HG03280 (cell line): Measurements from ENCODE around the gene HOPX.
"Not testable (repeated sequence)": the region's sequence is repeated elsewhere in the genome, so short reads cannot be mapped to it uniquely, and the experiment has no call there.

ENCODE experiments used
- ATAC-seq: cut with Tn5 transposase; IDR thresholded peaks from one replicate; pipeline ENCODE4 v1.9.1; 2021; ENCODE audit warnings: mild to moderate bottlenecking, moderate library complexity; ENCODE audit not compliant: unreplicated experiment

Gene HOPX

GRCh38 chr4:56655627-56656345 lies 25.3 kb downstream of the HOPX start:
- no peak for ATAC-seq

- ATAC-seq: no peak
Measured at GRCh38 chr4:56655209-56655626, 25.9 kb downstream of the HOPX start.

DNA sequence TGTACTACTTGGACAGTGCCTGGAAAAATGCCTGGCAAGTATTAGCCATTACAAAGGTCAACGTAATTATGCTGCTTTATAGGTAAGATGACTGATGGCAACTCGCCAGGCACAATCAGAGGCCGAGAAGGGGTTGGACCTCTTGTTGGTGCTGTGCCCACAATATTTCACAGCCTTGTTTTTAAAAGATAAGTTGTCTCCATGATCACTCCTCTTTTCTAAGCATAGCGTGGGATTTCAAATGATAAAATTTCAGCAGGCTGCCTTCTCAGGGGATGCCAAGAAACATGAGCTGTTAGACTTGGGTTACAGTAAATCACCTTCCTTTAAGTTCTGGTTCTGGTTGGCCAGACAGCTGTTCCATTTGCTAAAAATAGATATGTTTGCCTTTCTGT lies 26.9 kb downstream of the HOPX start:
- no peak for ATAC-seq

- no peak for ATAC-seq
Measured at GRCh38 chr4:56653461-56654237, 27.4 kb downstream of the HOPX start.

GRCh38 chr4:56652196-56652595 lies 28.9 kb downstream of the HOPX start:
- ATAC-seq: no peak

DNA sequence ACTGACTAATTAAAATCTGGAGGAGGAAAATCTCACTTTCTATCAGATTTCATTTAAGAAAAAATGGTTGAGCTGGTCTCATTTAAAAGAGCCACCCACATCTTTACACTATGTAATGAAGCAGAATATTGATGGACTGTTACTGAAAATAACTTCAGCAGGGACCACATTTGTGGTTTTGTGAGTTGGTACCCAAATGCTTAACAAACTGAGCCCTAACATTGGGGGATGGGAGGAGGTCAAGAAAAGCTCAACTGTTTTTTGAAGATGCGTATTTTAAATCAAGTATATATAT lies 30.1 kb downstream of the HOPX start:
- no peak for ATAC-seq

GRCh38 chr4:56650262-56651055 lies 30.6 kb downstream of the HOPX start:
- ATAC-seq: no peak

DNA sequence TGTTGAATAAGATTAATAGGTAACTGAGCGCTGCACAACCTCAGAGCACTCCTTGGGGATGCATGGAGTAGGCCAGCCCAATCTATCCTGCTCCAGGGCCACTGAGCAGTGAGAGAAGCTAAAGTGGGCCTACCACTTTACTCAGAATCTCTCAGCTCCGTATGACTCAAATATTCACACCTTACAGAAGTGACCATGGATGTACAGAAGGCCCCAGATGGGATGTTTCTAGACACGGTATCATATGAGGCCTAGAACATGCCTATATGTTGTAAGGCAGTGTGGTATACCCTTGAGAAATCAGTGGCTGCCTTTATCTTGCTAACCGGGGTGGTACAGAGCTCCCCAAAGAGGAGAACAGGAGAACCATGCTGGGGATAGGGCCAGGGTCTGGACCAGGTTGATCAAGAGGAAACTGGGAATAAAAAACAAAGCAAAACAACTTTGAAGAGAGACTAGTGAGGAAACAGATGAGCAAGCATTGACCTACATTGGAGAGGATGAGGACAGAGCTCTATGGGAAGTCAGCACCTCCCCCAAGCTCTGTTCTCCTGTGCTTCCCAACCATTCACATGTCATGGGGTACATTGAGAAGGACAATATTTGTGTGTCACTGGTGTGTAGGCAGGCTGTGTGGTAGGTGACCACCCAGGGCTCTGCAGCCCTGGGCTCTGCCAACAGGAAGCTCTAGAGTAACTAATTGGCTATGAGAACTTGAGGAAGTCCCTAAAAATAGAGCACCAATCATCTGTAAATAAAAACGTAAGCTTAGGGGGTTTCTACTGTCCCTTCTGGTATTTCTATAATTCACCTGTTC lies 31.4 kb downstream of the HOPX start:
- no peak for ATAC-seq

- ATAC-seq: no peak
Measured at GRCh38 chr4:56648824-56649151, 32.3 kb downstream of the HOPX start.

GRCh38 chr4:56648021-56648823 lies 32.9 kb downstream of the HOPX start:
- ATAC-seq: no peak

DNA sequence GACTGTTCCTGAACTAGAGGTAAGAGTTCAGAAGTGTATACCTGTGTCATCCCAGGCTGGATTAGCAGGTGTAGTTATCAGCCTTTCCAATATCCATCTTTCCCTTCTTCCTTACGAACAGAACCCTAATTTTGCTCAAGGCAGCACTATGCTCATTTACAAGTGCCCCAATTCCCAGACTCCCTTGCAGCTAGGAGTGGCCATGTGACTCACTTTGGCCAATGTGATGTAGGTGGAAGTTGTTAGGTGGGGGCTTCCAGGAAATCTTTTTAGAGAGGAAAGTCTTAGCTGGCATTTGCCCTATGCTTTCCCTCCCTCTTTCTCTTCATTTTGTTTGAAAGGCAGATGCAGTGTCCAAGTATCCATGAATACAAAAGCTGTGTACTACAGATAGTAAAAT lies 34.8 kb downstream of the HOPX start:
- ATAC-seq: no peak

GRCh38 chr4:56643596-56643995 lies 37.5 kb downstream of the HOPX start:
- ATAC-seq: no peak

DNA sequence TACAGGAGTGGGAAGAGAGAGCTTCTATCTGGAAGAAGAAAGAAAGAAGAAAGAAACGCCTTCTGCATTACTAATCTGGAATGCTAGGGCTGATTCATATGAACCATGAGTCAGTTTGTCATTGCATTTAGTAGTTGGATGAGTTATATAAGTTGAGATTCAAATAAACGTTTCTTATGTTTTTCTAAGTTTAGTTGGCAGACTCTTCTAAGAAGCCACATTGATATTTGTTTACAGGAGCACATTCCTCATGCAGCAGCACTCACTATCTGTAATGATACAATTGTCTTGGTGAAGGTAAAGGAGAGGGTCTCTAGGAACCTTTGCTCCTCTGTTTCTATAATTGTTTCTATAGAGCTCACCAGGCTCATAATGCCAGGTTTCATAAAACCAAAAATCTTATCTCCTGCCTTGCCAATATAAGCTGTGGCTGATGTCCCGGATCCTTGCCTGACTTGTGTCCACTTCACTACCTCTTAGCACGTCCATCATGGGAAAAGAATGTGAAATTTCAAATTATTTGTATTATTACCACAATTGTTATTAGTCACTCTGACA lies 39.5 kb downstream of the HOPX start:
- no peak for ATAC-seq

GRCh38 chr4:56640621-56641493 lies 40.2 kb downstream of the HOPX start:
- no peak for ATAC-seq

GRCh38 chr4:56637791-56638190 lies 43.3 kb downstream of the HOPX start:
- ATAC-seq: no peak

GRCh38 chr4:56637154-56637553 lies 43.9 kb downstream of the HOPX start:
- ATAC-seq: no peak

DNA sequence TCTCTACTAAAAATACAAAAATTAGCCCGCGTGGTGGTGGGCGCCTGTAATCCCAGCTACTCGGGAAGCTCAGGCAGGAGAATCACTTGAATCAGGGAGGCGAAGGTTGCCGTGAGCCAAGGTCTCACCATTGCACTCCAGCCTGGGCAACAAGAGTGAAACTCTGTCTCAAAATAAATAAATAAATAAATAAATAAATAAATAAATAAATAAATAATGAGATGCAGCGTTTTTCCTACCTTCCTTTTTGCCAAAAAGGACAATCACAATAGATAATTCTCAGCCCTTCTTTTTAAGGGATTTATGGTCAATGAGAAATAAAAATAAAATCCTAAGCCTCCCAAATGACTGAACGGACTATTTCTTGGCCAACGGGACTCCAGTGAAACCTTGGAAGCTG lies 46.1 kb downstream of the HOPX start:
- ATAC-seq: not testable (repeated sequence)

GRCh38 chr4:56633486-56633885 lies 47.6 kb downstream of the HOPX start:
- ATAC-seq: no peak
